Measurements from ENCODE around the gene P3H2. TPM values are rescaled to one million over a fixed set of nuclear protein-coding genes. Genes with fewer than 3 reads are reported as not detected.
"Not testable (repeated sequence)": the region's sequence is repeated elsewhere in the genome, so short reads cannot be mapped to it uniquely, and the experiment has no call there.

Gene P3H2
- total RNA-seq, 2 donors from 2014 or later, result 5.1 to 5.4 TPM

GRCh38 chr3:190165253-190165652 lies 44.6 kb upstream of the P3H2 start:
- Histone ChIP-seq H3K27ac (no peak overlapping the region), H3K36me3 (no peaks in the 10 kb centered on the region), H3K4me3 (no peak overlapping the region), H3K4me1 (no peaks in the 10 kb centered on the region), H3K9me3 (no peaks in the 10 kb centered on the region), H3K27me3 (no peaks in the 10 kb centered on the region)
- no peak for DNase-seq (ENCODE audit: low spot score)
- TF ChIP-seq, protein P1, sequence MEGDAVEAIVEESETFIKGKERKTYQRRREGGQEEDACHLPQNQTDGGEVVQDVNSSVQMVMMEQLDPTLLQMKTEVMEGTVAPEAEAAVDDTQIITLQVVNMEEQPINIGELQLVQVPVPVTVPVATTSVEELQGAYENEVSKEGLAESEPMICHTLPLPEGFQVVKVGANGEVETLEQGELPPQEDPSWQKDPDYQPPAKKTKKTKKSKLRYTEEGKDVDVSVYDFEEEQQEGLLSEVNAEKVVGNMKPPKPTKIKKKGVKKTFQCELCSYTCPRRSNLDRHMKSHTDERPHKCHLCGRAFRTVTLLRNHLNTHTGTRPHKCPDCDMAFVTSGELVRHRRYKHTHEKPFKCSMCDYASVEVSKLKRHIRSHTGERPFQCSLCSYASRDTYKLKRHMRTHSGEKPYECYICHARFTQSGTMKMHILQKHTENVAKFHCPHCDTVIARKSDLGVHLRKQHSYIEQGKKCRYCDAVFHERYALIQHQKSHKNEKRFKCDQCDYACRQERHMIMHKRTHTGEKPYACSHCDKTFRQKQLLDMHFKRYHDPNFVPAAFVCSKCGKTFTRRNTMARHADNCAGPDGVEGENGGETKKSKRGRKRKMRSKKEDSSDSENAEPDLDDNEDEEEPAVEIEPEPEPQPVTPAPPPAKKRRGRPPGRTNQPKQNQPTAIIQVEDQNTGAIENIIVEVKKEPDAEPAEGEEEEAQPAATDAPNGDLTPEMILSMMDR (IDR thresholded peaks at IDR 0.05), result no peak

- not testable (repeated sequence) for H3K4me1 ChIP-seq, H3K27me3 ChIP-seq
Observed at GRCh38 chr3:190162013-190162412, 41.3 kb upstream of the P3H2 start.

DNA sequence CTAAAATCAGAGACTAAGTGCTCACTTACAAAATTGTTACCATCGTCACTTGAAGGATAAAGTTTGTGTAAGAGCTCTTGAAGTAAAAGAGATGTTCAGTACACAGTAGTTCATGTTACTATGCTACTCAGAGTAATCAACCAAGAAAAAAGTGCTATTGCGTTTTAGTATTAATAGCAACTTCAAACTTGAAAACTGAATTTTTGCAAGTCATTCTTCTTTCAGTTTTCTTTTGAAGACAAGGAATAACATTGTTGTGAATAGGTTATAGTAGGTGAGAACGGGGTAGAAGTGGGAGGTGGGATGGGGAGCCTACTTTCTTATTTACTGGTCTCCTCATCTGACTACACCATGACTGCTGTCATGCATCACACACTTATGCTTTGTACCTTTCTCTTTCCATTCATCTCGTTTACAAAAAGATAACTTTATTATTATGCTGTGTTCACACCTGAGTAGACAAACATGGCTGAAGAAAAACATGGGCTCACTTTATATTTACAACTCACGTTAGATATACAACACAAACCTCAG lies 39.3 kb upstream of the P3H2 start:
- TF ChIP-seq, protein P1 (IDR thresholded peaks at IDR 0.05), result no peak
- no peaks in the 10 kb centered on the region for H3K27me3 ChIP-seq
- DNase-seq (ENCODE audit: low spot score), result no peak
- no peaks in the 10 kb centered on the region for H3K4me1 ChIP-seq
- no peaks in the 10 kb centered on the region for H3K36me3 ChIP-seq
- H3K9me3 ChIP-seq, result no peaks in the 10 kb centered on the region
- H3K27ac ChIP-seq, result no peak overlapping the region
- H3K4me3 ChIP-seq, result no peak overlapping the region

More at GRCh38 chr3:190162013-190162412, 41.3 kb upstream of the P3H2 start:
- not testable (repeated sequence) for H3K27ac ChIP-seq; H3K9me3 ChIP-seq; H3K4me3 ChIP-seq; DNase-seq (ENCODE audit: low spot score); H3K36me3 ChIP-seq

- Histone ChIP-seq H3K36me3 (no peaks in the 10 kb centered on the region), H3K9me3 (no peaks in the 10 kb centered on the region), H3K4me1 (no peaks in the 10 kb centered on the region), H3K27ac (no peak overlapping the region), H3K27me3 (no peaks in the 10 kb centered on the region), H3K4me3 (no peak overlapping the region)
- DNase-seq (ENCODE audit: low spot score), result no peak
- TF ChIP-seq, protein P1 (IDR thresholded peaks at IDR 0.05), result no peak
Observed at GRCh38 chr3:190158261-190158660, 37.6 kb upstream of the P3H2 start.

GRCh38 chr3:190155752-190156151 lies 35.1 kb upstream of the P3H2 start:
- no peaks in the 10 kb centered on the region for H3K36me3 ChIP-seq
- no peak overlapping the region for H3K27ac ChIP-seq
- H3K4me3 ChIP-seq, result no peak overlapping the region
- no peak for DNase-seq (ENCODE audit: low spot score)
- H3K9me3 ChIP-seq, result no peaks in the 10 kb centered on the region
- no peaks in the 10 kb centered on the region for H3K4me1 ChIP-seq
- TF ChIP-seq, protein P1 (IDR thresholded peaks at IDR 0.05), result no peak
- H3K27me3 ChIP-seq, result no peaks in the 10 kb centered on the region

- TF ChIP-seq, protein P1 (IDR thresholded peaks at IDR 0.05), result no peak
- DNase-seq (ENCODE audit: low spot score), result no peak
- no peaks in the 10 kb centered on the region for H3K4me1 ChIP-seq
- no peak overlapping the region for H3K27ac ChIP-seq
- no peak overlapping the region for H3K4me3 ChIP-seq
- no peaks in the 10 kb centered on the region for H3K27me3 ChIP-seq
- H3K9me3 ChIP-seq, result no peaks in the 10 kb centered on the region
- H3K36me3 ChIP-seq, result no peaks in the 10 kb centered on the region
Observed at GRCh38 chr3:190150681-190151080, 30.0 kb upstream of the P3H2 start.

DNA sequence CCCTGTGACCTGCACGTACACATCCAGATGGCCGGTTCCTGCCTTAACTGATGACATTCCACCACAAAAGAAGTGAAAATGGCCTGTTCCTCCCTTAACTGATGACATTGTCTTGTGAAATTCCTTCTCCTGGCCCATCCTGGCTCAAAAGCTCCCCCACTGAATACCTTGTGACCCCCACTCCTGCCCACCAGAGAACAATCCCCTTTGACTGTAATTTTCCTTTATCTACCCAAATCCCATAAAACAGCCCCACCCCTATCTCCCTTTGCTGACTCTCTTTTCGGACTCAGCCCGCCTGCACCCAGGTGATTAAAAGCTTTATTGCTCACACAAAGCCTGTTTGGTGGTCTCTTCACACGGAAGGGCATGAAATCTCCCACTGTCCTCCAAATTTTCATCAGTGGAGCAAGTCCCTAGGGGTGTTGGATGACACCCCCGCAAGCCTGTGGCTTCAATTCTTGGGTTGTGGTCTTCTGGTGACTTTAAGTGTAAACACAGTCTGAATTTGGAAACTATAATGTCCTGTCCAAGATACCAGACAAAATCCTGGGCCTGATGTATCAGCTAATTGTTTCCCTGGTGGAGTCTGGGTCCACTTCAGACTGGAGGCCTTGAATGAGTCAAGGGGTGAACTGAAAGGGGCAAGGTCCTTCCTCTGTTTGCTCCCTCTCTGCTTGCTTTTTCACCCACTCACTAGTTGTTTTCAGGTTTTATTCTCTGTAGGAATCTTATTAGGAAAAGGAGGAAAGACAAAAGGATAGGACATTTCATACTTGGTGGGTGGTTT lies 29.3 kb upstream of the P3H2 start:
- not testable (repeated sequence) for H3K36me3 ChIP-seq; H3K27ac ChIP-seq; DNase-seq (ENCODE audit: low spot score); H3K27me3 ChIP-seq; H3K4me1 ChIP-seq; H3K9me3 ChIP-seq; H3K4me3 ChIP-seq

- not testable (repeated sequence) for H3K27ac ChIP-seq; H3K4me3 ChIP-seq; H3K9me3 ChIP-seq; DNase-seq (ENCODE audit: low spot score); H3K27me3 ChIP-seq; H3K36me3 ChIP-seq; H3K4me1 ChIP-seq
Observed at GRCh38 chr3:190144793-190145192, 24.1 kb upstream of the P3H2 start.

Data from right atrium auricular region (tissue), 2 donors.